ENCODE data around the gene TK2.

DNA sequence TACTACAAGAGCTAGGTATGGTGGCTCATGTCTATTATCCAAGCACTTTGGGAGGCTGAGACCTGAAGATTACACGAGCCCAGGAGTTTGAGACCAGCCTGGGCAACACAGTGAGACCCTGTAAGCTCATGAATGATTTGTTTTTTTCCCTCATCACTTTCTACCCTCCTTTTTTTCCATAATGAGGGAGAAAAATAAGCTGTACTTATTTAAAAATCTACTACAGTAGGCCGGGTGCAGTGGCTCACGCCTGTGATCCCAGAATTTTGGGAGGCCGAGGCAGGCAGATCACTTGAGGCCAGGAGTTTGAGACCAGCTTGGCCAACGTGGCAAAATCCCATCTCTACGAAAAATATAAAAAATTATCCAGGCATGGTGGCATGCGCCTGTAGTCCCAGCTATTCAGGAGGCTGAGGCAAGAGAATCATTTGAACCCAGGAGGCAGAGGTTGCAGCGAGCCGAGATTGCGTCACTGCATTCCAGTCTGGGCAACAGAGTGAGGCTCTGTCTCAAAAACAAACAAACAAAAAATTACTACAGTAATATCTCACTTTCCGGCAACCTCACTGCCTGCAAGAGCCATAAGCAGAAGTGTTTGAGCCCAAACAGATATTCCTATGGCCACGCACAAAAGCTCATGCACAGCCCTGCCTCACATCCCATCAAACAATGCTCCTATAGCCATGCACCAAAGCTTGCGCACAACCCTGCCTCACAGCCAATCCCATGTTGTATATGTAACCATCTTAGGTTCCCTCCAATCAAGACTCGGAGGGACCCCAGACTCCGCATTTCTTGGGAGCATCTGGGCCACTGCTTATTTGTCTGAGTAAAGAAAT is 37.4 kb downstream of the TK2 start:
- TF ChIP-seq POLR2A (IDR thresholded peaks at IDR 0.05): no peak
- no peak for TF ChIP-seq CTCF (IDR thresholded peaks at IDR 0.05)

All from transverse colon (tissue), 3 donors.